Measurements from ENCODE around the gene THBD. TPM values are rescaled to one million over a fixed set of nuclear protein-coding genes. Genes with fewer than 3 reads are reported as not detected.

Gene THBD
- total RNA-seq, 1 experiment from 2014 or later: 0.28 TPM

GRCh38 chr20:23069108-23069507 lies 19.6 kb upstream of the THBD start:
- Histone ChIP-seq H3K23me2 (ENCODE audit: insufficient read length, low read depth, low read length, poor library complexity, severe bottlenecking) (no peaks in the 10 kb centered on the region), H3K27me3 (ENCODE audit: insufficient read depth, low read length) (no peaks in the 10 kb centered on the region), H3K79me1 (ENCODE audit: insufficient read depth, low read depth, low read length, poor library complexity, severe bottlenecking) (no peaks in the 10 kb centered on the region), H4K91ac (ENCODE audit: insufficient read length, low read depth, low read length) (no peak overlapping the region), H3K56ac (ENCODE audit: insufficient read length, low read depth, low read length) (no peak overlapping the region), H3K9ac (ENCODE audit: extremely low read depth, insufficient read length, low read length) (no peak overlapping the region), H2BK5ac (ENCODE audit: insufficient read length, low read length) (no peak overlapping the region), H3K4me2 (ENCODE audit: insufficient read depth, insufficient read length, low read length) (no peak overlapping the region), H3K4me1 (ENCODE audit: insufficient read depth, low read length) (no peaks in the 10 kb centered on the region), H4K20me1 (ENCODE audit: control insufficient read depth, insufficient read depth, insufficient read length) (no peaks in the 10 kb centered on the region), H2AK5ac (ENCODE audit: insufficient read length, low read length) (no peak overlapping the region), H3T11ph (ENCODE audit: low read length) (no peak overlapping the region), H2BK12ac (ENCODE audit: insufficient read length, low read depth, low read length) (no peak overlapping the region), H2BK15ac (ENCODE audit: low read depth, low read length) (no peak overlapping the region), H4K8ac (replicated peaks; ENCODE audit: insufficient read length, low read depth, low read length) (no peak overlapping the region), H3K18ac (ENCODE audit: insufficient read length, low read depth, low read length) (no peak overlapping the region), H2BK120ac (ENCODE audit: low read depth, low read length, poor library complexity, severe bottlenecking) (no peak overlapping the region), H3K27ac (ENCODE audit: insufficient read length, low read depth, low read length) (no peak overlapping the region), H4K5ac (ENCODE audit: insufficient read length, low read depth, low read length) (no peak overlapping the region), H3K79me2 (ENCODE audit: insufficient read depth, low read length) (no peaks in the 10 kb centered on the region), H2AFZ (ENCODE audit: low read length) (no peak overlapping the region), H3K14ac (ENCODE audit: insufficient read depth, low read length) (no peak overlapping the region), H3K4ac (ENCODE audit: low read depth, low read length) (no peak overlapping the region), H3K23ac (ENCODE audit: insufficient read length, low read depth, low read length) (no peak overlapping the region), H3K9me3 (ENCODE audit: control insufficient read depth, low read depth, low read length) (no peaks in the 10 kb centered on the region), H2BK20ac (ENCODE audit: low read depth, low read length, poor library complexity, severe bottlenecking) (no peak overlapping the region)
- peaks cover 0 to 3% of the 10 kb centered on the region in 2 experiments; a peak in 2 of 4 replicates for H3K4me1 Mint-ChIP-seq
- no peak for DNase-seq
- H3K9me3 Mint-ChIP-seq: no peaks in the 10 kb centered on the region
- WGBS (ENCODE audit: extremely low coverage, insufficient read length, low lambda C conversion rate): no CpG with 5 or more reads among the region's 2 CpGs
- H3K27ac Mint-ChIP-seq: no peak overlapping the region
- TF ChIP-seq, protein P1, sequence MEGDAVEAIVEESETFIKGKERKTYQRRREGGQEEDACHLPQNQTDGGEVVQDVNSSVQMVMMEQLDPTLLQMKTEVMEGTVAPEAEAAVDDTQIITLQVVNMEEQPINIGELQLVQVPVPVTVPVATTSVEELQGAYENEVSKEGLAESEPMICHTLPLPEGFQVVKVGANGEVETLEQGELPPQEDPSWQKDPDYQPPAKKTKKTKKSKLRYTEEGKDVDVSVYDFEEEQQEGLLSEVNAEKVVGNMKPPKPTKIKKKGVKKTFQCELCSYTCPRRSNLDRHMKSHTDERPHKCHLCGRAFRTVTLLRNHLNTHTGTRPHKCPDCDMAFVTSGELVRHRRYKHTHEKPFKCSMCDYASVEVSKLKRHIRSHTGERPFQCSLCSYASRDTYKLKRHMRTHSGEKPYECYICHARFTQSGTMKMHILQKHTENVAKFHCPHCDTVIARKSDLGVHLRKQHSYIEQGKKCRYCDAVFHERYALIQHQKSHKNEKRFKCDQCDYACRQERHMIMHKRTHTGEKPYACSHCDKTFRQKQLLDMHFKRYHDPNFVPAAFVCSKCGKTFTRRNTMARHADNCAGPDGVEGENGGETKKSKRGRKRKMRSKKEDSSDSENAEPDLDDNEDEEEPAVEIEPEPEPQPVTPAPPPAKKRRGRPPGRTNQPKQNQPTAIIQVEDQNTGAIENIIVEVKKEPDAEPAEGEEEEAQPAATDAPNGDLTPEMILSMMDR (conservative IDR thresholded peaks at IDR 0.05): no peak
- H3K27me3 Mint-ChIP-seq (ENCODE audit: low read depth): no peaks in the 10 kb centered on the region
- H3K4me3 Mint-ChIP-seq: no peak overlapping the region
- no peaks in the 10 kb centered on the region for H3K36me3 Mint-ChIP-seq (ENCODE audit: insufficient read depth in 1 of 3, low read depth in 3 of 3)
